DND-41 (cell line): ENCODE measurements around the gene VWA8.

Experiments used
- EZH2 ChIP-seq: IDR thresholded peaks from 3 replicates; pipeline ENCODE4 v1.6.1; 2012; ENCODE audit warnings: borderline replicate concordance, low read depth, mild to moderate bottlenecking, moderate library complexity, low read length, inconsistent platforms; ENCODE audit not compliant: severe bottlenecking
- TF ChIP-seq, protein P1 (sequence below): IDR thresholded peaks from 2 replicates; pipeline ENCODE4 v1.5.1; 2012; ENCODE audit warnings: borderline replicate concordance, low read length, moderate library complexity, mild to moderate bottlenecking; ENCODE audit not compliant: poor library complexity, severe bottlenecking; ENCODE audit errors: extremely low read depth

DNA sequence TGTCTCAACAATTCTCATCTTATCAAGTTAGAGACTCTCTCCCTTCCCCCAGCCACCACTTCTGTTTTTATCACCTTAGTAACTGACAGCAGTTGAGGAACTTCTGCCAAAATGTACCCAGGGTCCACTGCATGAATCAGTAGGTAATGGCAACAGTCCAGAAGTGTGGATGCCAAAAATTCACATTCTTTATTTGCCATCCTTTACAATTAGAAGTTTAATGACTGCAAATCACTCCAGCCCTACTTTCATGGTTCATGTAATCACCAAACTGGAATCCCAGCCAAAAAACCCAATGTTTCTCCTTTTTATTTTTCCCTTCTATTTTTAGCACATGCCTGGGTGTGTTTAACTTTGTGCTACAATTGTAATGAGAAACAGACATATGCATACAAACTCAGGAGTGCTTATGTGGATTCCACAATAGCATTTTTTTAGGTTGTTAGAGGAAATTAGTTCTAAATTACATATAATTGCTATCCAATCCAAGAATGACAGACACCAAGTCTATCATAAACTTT, 260.1 kb downstream of the VWA8 start:
- TF ChIP-seq, protein P1, sequence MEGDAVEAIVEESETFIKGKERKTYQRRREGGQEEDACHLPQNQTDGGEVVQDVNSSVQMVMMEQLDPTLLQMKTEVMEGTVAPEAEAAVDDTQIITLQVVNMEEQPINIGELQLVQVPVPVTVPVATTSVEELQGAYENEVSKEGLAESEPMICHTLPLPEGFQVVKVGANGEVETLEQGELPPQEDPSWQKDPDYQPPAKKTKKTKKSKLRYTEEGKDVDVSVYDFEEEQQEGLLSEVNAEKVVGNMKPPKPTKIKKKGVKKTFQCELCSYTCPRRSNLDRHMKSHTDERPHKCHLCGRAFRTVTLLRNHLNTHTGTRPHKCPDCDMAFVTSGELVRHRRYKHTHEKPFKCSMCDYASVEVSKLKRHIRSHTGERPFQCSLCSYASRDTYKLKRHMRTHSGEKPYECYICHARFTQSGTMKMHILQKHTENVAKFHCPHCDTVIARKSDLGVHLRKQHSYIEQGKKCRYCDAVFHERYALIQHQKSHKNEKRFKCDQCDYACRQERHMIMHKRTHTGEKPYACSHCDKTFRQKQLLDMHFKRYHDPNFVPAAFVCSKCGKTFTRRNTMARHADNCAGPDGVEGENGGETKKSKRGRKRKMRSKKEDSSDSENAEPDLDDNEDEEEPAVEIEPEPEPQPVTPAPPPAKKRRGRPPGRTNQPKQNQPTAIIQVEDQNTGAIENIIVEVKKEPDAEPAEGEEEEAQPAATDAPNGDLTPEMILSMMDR, result no peak
- no peak for TF ChIP-seq EZH2
